ENCODE results near the gene CMKLR1. TPM values are rescaled to one million over a fixed set of nuclear protein-coding genes. Genes with fewer than 3 reads are reported as not detected.

The CMKLR1 gene
- total RNA-seq, 1 donor = 0.54 TPM

- no peak for TF ChIP-seq CTCF (IDR thresholded peaks at IDR 0.05; ENCODE audit: insufficient read depth, low read length)
- DNase-seq (ENCODE audit: low read depth) = no peak
- H3K4me3 ChIP-seq (ENCODE audit: low read depth, low read length) = no peak overlapping the region
Measured at GRCh38 chr12:108327621-108328344, 11.3 kb downstream of the CMKLR1 start.

GRCh38 chr12:108326254-108326750 is 12.8 kb downstream of the CMKLR1 start:
- no peak for DNase-seq (ENCODE audit: low read depth)

GRCh38 chr12:108325549-108325948 is 13.6 kb downstream of the CMKLR1 start:
- no peak overlapping the region for H3K4me3 ChIP-seq (ENCODE audit: low read depth, low read length)
- TF ChIP-seq CTCF (IDR thresholded peaks at IDR 0.05; ENCODE audit: insufficient read depth, low read length) = no peak
- no peak for DNase-seq (ENCODE audit: low read depth)

More at GRCh38 chr12:108326254-108326750, 12.8 kb downstream of the CMKLR1 start:
- H3K4me3 ChIP-seq (ENCODE audit: low read depth, low read length) = no peak overlapping the region
- TF ChIP-seq CTCF (IDR thresholded peaks at IDR 0.05; ENCODE audit: insufficient read depth, low read length) = no peak

- DNase-seq (ENCODE audit: low read depth) = no peak
- no peak for TF ChIP-seq CTCF (IDR thresholded peaks at IDR 0.05; ENCODE audit: insufficient read depth, low read length)
Measured at GRCh38 chr12:108325018-108325358, 14.1 kb downstream of the CMKLR1 start.

GRCh38 chr12:108324351-108325017 is 14.6 kb downstream of the CMKLR1 start:
- TF ChIP-seq CTCF (IDR thresholded peaks at IDR 0.05; ENCODE audit: insufficient read depth, low read length) = no peak
- H3K4me3 ChIP-seq (ENCODE audit: low read depth, low read length) = no peak overlapping the region
- no peak for DNase-seq (ENCODE audit: low read depth)

More at GRCh38 chr12:108325018-108325358, 14.1 kb downstream of the CMKLR1 start:
- H3K4me3 ChIP-seq (ENCODE audit: low read depth, low read length) = no peak overlapping the region

GRCh38 chr12:108323581-108323980 is 15.5 kb downstream of the CMKLR1 start:
- no peak for DNase-seq (ENCODE audit: low read depth)
- TF ChIP-seq CTCF (IDR thresholded peaks at IDR 0.05; ENCODE audit: insufficient read depth, low read length) = no peak
- H3K4me3 ChIP-seq (ENCODE audit: low read depth, low read length) = no peak overlapping the region
